SIG-M5 treated with dmso at 0.1 percent for 504 hours (cell line): ENCODE measurements around the gene GLMN.

Experiments
- DNase-seq: peaks from one replicate; lab custom pipeline; 2025; ENCODE audit not compliant: unreplicated experiment; lab: John Stamatoyannopoulos, UW

Gene GLMN, protein sequence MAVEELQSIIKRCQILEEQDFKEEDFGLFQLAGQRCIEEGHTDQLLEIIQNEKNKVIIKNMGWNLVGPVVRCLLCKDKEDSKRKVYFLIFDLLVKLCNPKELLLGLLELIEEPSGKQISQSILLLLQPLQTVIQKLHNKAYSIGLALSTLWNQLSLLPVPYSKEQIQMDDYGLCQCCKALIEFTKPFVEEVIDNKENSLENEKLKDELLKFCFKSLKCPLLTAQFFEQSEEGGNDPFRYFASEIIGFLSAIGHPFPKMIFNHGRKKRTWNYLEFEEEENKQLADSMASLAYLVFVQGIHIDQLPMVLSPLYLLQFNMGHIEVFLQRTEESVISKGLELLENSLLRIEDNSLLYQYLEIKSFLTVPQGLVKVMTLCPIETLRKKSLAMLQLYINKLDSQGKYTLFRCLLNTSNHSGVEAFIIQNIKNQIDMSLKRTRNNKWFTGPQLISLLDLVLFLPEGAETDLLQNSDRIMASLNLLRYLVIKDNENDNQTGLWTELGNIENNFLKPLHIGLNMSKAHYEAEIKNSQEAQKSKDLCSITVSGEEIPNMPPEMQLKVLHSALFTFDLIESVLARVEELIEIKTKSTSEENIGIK

DNA sequence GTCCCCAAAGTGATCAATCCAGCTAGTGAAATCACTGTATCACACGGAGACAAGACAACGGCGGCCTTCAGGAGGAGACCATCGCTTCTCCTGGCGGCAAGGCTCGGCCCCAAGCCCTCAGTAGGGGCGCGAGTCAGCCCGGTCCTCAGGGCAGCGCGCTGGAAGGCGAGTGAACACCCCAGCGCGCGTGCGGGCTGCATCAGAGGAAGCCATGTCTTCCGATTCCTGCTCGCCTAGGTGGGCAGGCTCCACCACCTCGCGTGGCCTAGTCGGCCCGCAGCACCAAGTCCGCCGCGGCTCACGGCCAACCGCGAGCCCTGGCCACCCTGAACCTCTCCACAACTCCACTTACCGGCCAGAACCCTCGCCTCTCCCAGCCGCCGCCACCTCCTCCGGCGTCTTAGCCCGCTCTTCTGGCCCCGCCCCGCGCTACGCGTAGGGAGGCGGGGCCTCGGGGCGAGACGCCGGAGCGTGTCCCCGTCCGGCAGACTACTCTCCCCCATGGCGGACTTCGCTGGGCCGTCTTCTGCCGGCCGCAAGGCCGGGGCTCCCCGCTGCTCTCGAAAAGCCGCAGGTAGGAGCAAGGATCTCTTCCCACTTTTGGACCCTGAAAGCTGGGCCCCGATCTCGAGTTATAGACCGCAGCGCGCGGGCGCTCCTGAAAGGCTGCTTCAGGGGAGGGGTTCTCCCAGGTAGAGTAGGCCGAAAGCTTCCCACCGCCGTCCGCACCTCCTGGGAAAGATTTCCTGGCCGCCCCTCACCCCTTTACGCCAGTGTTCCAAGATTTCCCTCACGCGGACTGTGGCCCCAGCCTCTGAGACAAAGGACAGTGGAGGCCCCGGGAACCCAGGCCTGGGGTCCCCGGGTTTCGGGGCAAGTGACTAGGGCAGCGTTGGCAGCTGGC, at the start of gene GLMN, which contains the start of gene RPAP2:
Gene GLMN (minus strand): TSS at position 415 of the 904 bp plus-strand sequence. CDS start 988 bp downstream, outside the sequence.
Gene RPAP2 (plus strand): TSS at position 487 of the 904 bp plus-strand sequence. CDS start 15 bp downstream, at position 502.
- DNase-seq = peak; percentile 74

DNA sequence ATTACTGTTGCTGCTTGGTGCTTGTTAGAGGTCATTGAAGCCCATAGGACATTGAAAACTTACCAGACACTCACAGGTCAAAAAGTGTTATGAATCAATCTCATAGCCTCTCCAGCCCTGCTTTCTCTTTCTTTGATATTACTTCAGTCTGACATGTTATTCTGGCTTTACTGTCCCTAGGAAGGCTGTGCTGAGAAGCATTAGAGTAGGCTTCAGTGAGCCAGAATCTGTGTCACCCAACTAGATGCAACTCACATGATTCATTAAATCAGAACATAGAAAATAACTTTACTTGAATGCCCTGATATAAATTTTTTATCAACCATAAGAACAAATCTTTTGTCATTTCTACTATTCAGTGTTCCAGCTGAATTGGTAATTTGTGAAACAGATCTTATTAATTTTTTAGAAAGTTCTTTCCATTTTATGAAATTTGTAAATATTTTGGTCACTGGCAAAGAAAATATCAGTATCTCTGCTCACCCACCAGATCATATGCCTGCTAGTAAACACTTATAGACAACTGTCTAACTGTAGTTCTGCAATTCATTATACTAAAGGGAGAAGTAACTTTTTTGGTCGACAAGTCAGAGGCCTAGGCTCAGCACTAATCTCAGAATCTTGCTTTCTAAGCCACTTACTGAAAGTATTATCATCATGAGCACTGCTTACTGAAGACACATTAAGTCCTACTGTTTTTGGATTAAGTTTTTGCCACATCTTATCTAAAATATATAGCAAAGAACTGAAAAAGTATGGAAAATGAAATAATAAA, 48.3 kb upstream of the GLMN start:
- DNase-seq = no peak

DNA sequence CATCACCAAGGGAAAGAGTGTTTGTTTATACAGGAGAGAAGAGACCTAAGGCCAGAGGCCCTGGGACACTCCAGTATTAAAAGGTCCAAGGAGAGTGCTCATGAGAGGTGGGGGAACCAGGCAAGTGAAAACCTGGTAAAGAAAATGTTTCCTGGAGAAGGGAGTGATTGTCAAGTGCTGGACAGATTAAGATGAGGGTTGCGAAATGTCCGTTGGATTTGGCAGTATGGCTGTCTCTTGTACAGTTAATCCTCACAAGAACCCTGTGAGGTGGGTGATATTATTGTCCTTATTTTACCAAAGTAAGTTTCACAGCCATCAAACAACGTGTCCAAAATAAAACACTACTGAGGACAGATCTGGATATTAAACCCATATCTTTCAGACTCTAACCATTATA, 44.3 kb upstream of the GLMN start:
- DNase-seq = no peak

DNA sequence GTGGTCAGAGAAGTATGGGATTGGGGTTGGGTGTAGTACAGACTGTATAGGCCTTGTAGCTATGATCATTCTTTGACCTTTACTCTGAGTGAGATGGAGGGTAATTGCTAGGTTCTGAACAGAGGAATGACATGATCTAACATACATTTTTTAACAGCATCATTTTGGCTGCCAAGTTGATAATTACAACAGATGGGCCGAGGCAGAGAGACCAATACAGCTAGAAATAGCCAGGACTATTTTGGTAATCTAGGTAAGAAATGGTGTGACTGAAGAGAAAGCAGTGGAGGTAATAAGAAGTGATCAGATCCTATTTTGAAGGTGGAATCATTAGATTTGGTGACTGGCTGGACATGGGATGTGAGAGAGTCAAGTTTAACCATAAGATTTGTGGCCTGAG, 43.6 kb upstream of the GLMN start:
- no peak for DNase-seq

DNA sequence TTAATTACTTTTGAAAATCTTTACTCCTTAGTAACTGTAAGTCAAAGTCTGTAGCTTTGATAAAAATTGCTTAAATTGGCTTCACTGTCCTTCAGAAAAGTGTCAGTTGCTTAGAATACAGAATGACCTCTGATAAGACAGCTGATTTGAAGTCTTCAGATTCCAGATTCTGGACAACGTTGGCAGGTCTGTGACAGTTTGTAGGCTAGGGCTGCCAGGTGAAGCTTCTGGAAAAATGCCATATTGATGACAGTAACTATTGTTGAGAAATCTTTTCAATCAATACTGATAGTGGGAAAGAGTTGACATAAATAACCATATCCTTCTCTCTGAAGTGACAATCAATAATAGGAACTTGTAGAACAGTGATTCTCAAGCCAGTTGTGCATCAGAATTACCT, 41.4 kb upstream of the GLMN start:
- DNase-seq = no peak

DNA sequence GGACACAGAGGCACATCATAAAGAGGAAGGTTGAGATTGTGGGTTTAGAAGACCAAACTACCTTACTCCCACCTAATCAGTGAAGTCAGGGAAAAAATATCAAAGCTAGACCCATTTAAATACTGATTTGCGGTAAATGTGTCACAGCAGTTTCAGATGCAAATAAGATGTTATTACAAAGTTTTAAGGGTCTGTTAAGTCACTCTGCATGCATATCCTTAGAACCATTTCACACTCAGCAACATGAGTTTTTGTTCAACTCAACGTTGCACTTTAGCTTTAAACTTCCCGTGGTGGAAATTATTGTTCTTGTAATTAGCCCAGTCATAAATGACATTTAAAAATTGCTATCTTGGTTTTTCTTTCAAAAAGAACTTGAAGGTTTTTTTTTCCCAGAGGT, 34.9 kb upstream of the GLMN start:
- no peak for DNase-seq

DNA sequence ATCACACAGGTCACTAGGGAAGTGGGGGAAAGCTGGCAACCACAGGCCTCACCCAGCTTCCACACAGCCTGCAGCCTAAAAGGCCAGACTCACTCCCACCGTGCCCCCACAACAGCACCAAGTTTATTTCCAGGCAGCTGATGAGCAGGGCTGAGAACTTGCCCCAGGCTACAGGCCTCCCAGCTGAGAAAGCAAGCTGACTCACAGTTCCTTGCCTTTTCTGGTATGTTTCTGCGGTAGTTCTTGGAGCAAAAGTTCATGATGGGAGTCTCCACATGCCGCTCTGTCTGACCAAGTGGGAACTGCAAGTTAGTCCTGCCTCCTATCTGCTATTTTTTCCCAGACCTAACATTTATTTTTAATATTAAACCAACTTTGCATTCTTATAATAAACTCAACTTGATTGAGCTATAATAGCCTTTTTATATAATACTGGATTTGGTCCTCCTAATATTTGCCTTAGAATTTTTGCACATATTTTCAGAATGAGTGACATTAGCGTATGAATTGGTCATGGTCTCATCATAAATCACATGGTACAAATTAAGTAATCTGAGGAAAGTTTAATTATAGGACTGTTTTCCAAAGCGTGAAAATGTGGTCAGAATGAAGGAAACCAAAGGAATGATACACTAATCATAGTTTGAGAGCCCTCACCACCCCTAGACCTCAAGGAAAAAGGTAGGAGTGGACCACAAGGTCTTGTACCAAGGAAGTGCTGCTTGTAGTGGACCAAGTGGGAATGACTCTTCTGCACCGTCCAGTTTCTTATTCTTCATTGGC, 30.8 kb upstream of the GLMN start:
- no peak for DNase-seq

DNA sequence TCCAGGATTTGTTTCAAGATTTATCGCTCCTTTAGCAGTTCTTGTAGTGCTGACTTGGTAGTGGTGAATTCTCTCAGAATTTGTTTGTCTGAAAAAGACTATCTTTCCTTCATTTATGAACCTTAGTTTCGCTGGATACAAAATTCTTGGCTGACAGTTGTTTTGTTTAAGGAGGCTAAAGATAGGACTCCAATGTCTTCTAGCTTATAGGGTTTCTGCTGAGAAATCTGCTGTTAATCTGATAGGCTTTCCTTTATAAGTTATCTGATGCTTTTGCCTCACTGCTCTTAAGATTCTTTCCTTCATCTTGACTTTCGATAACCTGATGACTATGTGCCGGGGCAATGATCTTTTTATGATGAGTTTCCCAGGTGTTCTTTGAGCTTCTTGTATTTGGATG, 29.0 kb upstream of the GLMN start:
- DNase-seq = no peak

DNA sequence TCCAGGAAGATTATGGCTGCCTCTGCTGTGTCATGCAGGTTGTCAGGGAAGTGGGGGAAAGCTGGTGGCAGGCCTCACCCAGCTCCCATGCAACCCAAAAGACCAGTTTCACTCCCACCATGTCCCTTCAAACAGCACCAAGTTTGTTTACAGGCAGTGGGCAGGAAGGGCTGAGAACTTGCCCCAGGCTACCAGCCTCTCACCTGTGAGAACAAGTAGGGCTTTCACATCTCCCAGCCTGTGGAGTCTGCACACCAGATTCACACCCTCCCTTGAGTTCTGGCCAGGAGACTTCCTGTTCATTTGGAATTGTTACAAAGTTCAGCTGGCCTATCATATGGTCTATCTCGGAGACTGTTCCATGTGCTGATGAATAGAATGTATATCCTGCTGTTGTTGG, 27.9 kb upstream of the GLMN start:
- no peak for DNase-seq

DNA sequence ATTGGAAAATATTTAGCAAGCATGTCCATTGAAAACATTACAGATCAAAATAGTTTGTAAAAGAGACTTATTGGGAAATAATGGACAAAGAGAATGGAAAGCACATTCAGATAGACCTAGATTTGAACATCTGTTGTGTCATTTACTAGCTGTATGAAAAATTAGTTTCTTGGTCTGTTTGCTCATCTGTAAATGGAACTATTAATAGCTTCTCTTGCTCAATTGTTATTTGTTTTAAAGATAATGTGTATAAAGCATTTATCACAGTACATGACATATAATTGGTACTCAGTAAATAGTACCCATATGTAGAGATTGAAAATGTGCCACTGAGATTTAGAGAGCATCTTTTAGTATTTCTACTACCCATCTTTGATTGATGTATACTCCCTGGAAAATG, 26.0 kb upstream of the GLMN start:
- no peak for DNase-seq

DNA sequence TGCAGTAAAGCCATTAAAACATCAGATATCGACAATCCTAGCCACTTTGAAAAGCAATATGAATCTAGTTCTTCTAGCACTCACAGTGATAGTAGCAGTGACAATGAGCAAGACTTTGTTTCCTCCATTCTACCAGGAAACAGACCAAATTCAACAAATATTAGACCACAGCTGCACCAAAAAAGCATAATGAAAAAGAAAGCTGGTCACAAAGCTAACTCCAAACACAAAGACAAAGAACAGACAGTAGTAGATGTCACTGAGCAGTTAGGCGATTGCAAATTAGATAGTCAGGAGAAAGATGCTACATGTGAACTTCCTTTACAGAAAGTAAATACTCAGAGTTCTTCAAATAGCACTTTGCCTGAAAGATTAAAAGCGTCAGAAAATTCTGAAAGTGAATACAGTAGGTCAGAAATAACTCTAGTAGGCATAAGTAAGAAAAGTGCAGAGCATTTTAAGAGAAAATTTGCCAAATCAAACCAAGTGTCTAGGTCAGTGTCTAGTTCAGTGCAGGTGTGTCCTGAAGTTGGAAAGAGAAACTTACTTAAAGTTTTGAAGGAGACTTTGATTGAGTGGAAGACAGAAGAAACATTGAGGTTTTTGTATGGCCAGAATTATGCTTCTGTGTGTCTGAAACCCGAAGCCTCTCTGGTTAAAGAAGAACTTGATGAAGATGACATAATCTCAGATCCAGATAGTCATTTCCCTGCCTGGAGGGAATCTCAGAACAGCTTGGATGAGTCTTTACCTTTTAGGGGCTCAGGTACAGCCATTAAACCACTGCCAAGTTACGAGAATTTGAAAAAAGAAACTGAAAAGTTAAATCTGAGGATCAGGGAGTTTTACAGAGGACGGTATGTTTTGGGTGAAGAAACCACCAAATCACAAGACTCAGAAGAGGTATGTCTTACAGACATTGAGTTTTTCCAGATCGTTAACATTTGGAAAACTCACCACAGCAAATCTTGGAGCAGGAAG, 25.0 kb upstream of the GLMN start:
- no peak for DNase-seq

DNA sequence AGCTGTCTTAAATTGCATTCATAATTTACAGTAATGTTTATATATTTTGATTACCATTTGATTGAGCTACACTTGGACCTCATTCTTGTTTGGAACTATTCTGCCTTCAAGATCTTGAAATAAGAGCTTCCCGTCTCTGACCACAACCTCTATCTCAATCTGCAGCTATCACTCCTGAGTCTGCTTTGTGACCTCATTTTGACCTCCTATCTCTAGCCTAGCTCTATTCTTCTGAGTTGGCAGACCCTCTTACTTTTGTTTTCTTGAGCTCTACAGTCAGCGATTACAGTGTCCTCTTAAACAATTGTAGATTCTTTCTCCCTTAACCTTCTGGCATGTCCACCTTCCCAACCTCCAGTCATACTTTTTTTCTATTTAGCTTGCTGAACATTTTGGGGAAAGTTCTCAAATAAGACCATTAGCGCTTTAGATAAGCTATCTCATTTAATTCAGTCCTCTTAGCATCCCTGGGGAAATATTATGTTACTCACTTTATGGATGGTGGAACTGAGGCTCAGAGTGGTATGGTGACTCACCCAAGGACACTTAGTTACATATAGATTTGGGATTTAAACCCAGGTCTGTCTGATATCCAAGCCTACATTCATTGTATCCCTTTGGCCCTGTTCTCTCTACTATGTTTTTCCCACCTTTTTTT, 19.2 kb upstream of the GLMN start:
- no peak for DNase-seq

DNA sequence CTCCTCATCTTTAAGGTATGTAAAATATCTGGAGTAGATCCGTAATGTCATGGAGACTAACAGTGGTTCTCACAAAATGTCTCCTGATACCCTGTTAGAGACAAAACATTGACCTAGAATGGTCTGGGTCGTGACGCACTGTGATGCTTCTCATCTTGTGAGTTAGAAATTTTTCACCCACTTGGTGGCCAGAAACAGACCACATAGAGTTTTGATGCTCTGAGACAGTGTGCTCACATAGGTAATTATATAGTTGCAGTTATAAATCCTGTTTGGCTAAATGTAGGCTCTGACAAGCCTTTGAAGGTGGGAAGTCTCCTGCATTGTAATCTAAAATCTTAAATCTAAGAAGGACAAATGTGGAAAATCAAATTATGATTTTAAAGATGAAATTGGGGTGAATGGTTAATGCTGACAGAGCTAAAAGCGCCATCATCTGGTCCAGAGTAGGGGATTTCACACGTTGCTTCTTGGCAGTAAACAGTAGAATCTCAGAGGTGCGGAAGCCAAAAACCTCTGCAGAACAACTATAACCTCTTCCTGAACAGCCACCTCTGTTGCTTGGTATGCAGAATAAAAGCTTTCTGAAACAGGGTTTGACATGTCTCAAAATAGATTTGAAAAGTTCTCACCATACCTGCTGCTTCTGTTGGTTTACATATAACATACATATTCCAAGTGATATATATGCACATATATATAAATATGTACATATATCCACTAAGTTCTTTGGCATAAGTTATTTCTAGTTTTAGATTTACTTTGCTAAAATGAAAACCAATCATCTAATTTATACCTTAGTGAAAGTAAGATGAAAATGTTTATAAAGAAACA, 17.2 kb upstream of the GLMN start:
- no peak for DNase-seq

DNA sequence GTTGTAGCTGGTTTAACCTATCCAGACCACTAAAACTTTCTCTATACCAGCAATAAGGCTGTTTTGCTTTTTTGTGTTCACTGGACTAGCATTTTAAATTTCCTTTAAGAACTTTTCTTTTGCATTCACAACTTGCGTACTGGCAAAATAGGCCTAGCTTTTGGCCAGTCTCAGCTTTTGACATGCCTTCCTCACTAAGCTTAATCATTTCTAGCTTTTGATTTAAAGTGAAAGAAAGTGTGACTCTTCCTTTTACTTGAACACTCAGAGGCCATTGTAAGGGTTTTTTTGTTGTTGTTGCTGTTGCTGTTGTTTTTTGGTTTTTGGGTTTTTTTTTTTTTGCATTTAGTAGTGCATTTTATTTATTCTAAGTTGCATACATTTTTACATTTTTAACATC, 15.2 kb upstream of the GLMN start:
- DNase-seq = no peak

DNA sequence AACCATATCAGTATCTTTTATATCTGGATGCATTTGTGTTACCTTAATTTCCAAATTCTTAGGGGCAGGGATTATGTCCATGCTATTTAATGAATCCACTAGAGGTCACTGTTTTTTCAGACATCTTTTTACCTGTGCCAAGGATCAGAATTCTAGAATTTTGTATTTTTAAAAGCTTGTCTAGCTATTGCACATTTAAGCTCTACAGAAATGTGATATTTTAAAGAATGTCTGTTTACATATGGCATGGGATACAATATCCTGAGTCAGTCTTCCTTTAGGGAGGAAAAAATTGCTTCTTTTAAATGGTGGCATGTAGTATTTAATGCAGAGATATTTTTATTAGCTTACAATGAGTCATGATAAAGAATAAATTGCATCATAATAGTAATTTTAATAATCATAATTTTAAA, 11.4 kb upstream of the GLMN start:
- DNase-seq = peak; percentile 54

DNA sequence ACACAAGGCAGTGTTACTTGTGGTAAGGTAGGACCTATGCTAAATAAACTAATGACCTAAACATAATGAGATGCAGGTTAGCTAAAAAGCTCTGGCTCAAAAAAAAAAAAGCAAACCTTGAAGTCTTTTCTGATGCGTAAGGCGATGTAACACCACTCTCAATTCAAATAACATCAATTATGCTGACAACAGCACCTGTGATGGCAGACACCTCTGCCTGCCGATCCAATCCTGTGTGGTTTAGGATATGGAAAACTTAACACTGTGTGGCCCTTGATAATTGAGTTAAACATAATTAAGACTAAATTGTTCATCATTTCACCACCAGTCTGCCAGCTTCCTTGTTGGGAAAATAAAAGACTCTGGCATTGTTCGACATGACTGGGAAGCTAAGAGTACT, 9.2 kb upstream of the GLMN start:
- DNase-seq = no peak

DNA sequence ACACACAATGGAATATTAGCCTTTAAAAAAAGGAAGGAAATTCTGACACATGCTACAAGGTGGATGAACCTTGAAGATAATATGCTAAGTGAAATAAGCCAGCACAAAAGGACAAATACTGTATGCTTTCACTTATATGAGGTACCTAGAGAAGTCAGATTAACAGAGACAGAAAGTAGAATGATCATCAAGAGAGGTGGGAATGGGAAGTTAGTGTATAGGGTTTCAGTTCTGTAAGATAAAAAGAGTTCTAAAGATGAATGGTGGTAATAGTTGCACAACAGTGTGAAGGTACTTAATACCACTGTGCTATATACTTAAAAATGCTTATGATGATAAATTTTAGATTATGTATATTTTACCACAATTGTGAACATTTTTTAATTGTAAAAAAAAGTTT, 7.2 kb upstream of the GLMN start:
- DNase-seq = peak; percentile 25

DNA sequence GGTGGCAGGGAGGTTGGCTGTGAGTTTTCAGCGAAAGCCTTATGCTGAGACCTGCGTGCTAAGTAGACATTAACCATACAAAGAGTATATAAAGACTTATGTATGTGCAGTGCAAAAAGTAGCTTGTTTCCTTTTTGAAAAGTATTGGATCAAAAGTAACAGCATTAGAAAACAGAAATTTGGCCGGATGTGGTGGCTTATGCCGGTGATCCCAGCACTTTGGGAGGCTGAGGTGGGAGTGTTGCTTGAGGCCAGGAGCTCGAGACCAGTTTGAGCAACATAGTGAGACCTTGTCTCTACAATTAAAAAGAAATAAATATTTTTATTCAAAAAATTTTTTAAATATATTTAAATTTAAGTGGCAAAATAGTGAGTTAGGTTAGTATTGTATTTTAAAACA, 2.2 kb upstream of the GLMN start:
- no peak for DNase-seq
